DMS 273 (cell line): ENCODE data around the gene DIO3.
"Not testable (repeated sequence)": the region's sequence is repeated elsewhere in the genome, so short reads cannot be mapped to it uniquely, and the experiment has no call there.

Experiments used
- DNase-seq: peaks from one replicate; lab custom pipeline; 2025; ENCODE audit not compliant: unreplicated experiment; lab: John Stamatoyannopoulos, UW

DIO3 gene

GRCh38 chr14:101540481-101541462, 20.5 kb upstream of the DIO3 start:
- DNase-seq = no peak

- no peak for DNase-seq
Measured at GRCh38 chr14:101542391-101542790, 18.9 kb upstream of the DIO3 start.

- no peak for DNase-seq
Measured at GRCh38 chr14:101543814-101544213, 17.5 kb upstream of the DIO3 start.

- no peak for DNase-seq
Measured at GRCh38 chr14:101544550-101544949, 16.7 kb upstream of the DIO3 start.

DNA sequence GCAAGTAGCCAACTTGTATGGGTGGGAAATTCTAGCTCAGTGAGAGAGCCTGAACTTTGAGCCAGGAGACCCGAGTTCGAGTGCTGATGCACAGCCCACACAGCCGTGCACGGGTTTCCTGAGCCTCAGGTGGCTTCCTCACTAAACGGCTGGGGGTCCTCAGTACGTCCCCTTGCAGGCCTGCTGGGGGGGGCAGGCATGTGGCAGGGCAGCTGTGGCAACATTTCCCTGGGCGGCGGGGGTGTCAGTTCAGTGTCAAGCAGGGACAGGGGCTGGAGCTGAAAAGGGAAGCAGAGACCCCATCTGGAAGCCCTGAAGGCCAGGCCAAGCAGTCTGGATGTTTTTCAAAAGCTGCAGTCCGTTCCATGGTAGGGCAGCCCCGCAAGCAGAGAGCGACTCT, 14.6 kb upstream of the DIO3 start:
- DNase-seq = no peak

- no peak for DNase-seq
Measured at GRCh38 chr14:101547107-101547738, 14.1 kb upstream of the DIO3 start.

GRCh38 chr14:101547961-101548669, 13.2 kb upstream of the DIO3 start:
- no peak for DNase-seq

DNA sequence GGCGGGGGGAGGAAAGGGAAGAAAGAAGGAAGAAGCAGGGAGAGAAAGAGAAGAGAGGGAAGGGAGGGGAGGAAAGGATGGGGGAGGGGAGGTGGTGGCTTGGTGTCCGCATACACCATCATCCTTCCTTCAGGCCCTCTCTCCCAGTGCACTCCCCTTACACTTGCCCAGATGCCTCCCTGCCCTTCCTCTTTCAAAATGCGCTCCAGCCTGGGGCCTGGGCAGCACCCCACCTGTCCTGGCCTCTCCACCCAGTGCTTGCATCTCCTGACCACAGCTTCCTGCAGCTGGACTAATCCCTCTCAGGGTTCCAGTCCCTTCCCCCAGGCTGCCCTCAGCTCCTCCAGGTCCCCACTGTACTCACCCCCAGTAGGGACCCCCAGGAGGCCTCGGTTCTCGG, 12.6 kb upstream of the DIO3 start:
- DNase-seq = no peak

GRCh38 chr14:101549154-101549553, 12.1 kb upstream of the DIO3 start:
- DNase-seq = no peak

DNA sequence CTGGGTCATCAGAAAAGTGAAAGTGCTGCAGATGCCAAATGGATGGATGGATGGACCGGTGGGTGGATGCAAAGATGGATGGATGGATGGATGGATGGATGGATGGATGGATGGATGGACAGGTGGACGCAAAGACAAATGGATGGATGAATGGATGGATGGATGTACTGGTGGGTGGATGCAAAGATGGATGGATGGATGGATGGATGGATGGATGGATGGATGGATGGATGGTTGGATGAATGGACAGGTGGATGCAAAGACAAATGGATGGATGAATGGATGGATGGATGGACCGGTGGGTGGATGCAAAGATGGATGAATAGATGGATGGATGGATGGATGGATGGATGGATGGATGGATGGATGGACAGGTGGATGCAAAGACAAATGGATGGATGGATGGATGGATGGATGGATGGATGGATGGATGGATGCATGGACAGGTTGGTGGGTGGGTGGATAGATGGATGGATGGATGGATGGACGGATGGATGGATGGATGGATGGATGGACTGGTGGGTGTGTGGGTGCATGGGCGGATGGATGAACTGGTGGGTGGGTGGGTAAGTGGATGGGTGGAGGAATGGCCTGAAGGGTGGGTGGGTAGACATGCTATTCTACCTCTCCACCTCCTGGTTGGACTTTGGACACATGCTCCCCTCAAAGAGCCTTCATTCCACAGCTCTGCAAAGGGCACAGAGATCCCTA, 10.9 kb upstream of the DIO3 start:
- DNase-seq = not testable (repeated sequence)

GRCh38 chr14:101551729-101552595, 9.3 kb upstream of the DIO3 start:
- no peak for DNase-seq

DNA sequence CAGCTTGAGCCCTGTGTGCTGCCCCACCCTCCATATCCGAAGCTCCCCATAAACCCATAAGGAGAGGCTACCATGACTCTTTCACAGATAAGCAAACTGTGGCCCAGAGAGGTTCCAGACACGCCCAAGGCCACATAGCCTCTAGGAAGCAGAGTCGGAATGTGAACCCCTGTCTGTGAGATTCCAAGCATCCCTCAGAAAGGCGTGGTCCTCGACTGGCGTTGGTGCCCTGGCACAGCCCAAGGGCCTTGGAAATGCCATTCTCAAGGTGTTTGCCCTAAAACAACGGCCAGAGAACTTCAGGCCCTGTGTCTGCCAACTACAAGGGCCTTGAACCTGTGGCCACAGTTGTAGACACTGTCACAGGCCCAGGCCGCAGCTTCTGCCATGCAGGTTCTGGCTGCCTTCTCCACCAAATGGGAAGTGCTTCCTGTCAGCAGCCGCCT, 8.5 kb upstream of the DIO3 start:
- no peak for DNase-seq

DNA sequence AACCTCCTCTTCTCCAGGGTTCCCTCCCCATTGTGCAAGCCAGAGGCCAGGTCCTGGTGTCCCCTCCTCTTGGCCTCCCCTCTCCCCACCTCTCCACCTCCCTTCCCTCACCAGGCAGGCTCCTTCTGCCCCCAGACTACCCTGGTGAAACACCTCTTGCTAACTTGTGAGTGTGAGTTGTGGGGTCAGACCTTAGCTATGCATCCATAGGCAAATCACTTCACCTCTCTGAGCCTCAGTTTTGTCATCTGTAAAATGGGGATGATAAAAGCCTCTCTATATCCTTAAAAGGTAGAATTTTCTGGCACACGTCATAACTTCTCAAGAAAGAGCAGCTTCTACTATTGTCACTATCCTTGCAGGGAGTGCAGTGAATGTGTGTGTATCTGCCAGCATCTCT, 7.9 kb upstream of the DIO3 start:
- no peak for DNase-seq

- DNase-seq = no peak
Measured at GRCh38 chr14:101553931-101554330, 7.4 kb upstream of the DIO3 start.

- no peak for DNase-seq
Measured at GRCh38 chr14:101554991-101555668, 6.2 kb upstream of the DIO3 start.

- not testable (repeated sequence) for DNase-seq
Measured at GRCh38 chr14:101555669-101556043, 5.6 kb upstream of the DIO3 start.

- no peak for DNase-seq
Measured at GRCh38 chr14:101556131-101556530, 5.2 kb upstream of the DIO3 start.

- DNase-seq = no peak
Measured at GRCh38 chr14:101556566-101557320, 4.6 kb upstream of the DIO3 start.

DNA sequence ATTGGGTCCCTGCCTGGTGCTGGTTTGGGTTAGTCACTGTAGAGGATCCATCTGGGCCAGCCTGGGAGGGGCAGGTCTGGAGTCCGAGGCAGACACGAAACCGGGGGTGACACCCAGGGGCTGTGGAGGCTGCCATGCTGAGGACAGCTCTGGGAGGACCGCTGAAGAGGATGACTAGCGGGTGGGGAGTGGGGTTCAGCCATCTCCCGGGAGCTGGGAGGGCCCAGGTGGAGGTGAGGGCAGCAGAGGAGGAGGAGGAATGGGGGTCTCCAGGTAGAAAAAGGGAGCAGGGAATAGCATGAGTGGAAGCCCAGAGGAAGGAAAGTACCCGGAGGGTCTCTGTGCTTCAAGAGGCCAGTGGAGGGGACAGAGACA, 4.0 kb upstream of the DIO3 start:
- no peak for DNase-seq
